H1 (cell line): ENCODE measurements around the gene FGD4. TPM values are rescaled to one million over a fixed set of nuclear protein-coding genes. Genes with fewer than 3 reads are reported as not detected.

Source experiments
- CTCF ChIA-PET: fragments of 300-600 bp; sonication (Branson Sonifier 250); formaldehyde crosslinking; loops from one replicate; lab custom pipeline; 2021; ENCODE audit not compliant: partially characterized antibody; lab: Charles Lee
- POLR2A ChIA-PET: fragments of 300-600 bp; sonication (Branson Sonifier 250); formaldehyde crosslinking; loops from one replicate; lab custom pipeline; 2021; ENCODE audit warnings: inconsistent platforms; ENCODE audit not compliant: partially characterized antibody; lab: Charles Lee
- DNase-seq, 2 experiments: peaks; one replicate each; pipeline versions ENCODE4 v3.0.0 to v3.0.0-alpha.2; 2010 to 2022; ENCODE audit warnings: low spot score in 2 of 2, low read depth in 1 of 2, mixed read lengths in 1 of 2
- FAIRE-seq: peaks from 2 replicates; lab custom pipeline; 2011; peaks lifted over from hg19 to GRCh38; lab: Jason Lieb, UNC
- H2AFZ ChIP-seq: 2 replicates; pipeline ENCODE4 v1.8.1; 2012; ENCODE audit warnings: low read length, inconsistent platforms
- H2AK5ac ChIP-seq: 2 replicates; pipeline ENCODE4 v1.6.1; 2013; ENCODE audit warnings: low read depth, low read length
- H2BK120ac ChIP-seq: replicated peaks from 2 replicates; pipeline ENCODE3; 2013; ENCODE audit warnings: low read depth, low read length, inconsistent platforms
- H2BK12ac ChIP-seq: 2 replicates; pipeline ENCODE4 v1.6.1; 2013; ENCODE audit warnings: low read depth, low read length
- H2BK15ac ChIP-seq: 2 replicates; pipeline ENCODE4 v1.6.1; 2013; ENCODE audit warnings: low read length
- H2BK20ac ChIP-seq: 2 replicates; pipeline ENCODE4 v1.6.1; 2013; ENCODE audit warnings: low read length
- H2BK5ac ChIP-seq: 2 replicates; pipeline ENCODE4 v1.6.1; 2013; ENCODE audit warnings: low read depth, low read length
- H3K14ac ChIP-seq: 2 replicates; pipeline ENCODE4 v1.6.1; 2013; ENCODE audit warnings: inconsistent platforms; ENCODE audit not compliant: insufficient read length
- H3K18ac ChIP-seq: 2 replicates; pipeline ENCODE4 v1.6.1; 2013; ENCODE audit warnings: low read length; ENCODE audit errors: extremely low read depth
- H3K23ac ChIP-seq: 2 replicates; pipeline ENCODE4 v1.6.1; 2013; ENCODE audit warnings: inconsistent platforms; ENCODE audit not compliant: insufficient read length
- H3K23me2 ChIP-seq: 2 replicates; pipeline ENCODE4 v1.6.1; 2013; ENCODE audit warnings: low read depth, low read length
- H3K27ac ChIP-seq: 2 replicates; pipeline ENCODE4 v1.6.1; 2011; ENCODE audit warnings: low read depth, low read length, inconsistent platforms
- H3K27me3 ChIP-seq, 4 experiments: replicated peaks in 1 of 4; 1 replicate in 1 of 4; 2 replicates in 3 of 4; pipeline versions ENCODE4 v1.6.1 to v1.8.1; 2011 to 2013; ENCODE audit warnings: low read length in 3 of 4, mild to moderate bottlenecking in 3 of 4, inconsistent platforms in 2 of 4, mixed read lengths in 2 of 4, moderate library complexity in 1 of 4; ENCODE audit not compliant: control insufficient read depth in 3 of 4, insufficient read depth in 3 of 4; ENCODE audit errors: extremely low read depth in 1 of 4
- H3K36me3 ChIP-seq, 4 experiments: 2 replicates each; pipeline versions ENCODE4 v1.6.1 to v1.8.1; 2011 to 2013; ENCODE audit warnings: mild to moderate bottlenecking in 4 of 4, low read length in 3 of 4, moderate library complexity in 2 of 4, control low read depth in 1 of 4, inconsistent platforms in 1 of 4; ENCODE audit not compliant: insufficient read depth in 4 of 4, control insufficient read depth in 2 of 4
- H3K4ac ChIP-seq: replicated peaks from 2 replicates; pipeline ENCODE3; 2013; ENCODE audit warnings: low read length, low read depth, mixed read lengths, inconsistent platforms; ENCODE audit not compliant: insufficient read length
- H3K4me1 ChIP-seq, 4 experiments: replicated peaks in 1 of 4; 1 replicate in 1 of 4; 2 replicates in 3 of 4; pipeline versions ENCODE4 v1.6.1 to v1.8.1; 2011 to 2013; ENCODE audit warnings: low read length in 3 of 4, inconsistent platforms in 2 of 4, mixed read lengths in 1 of 4; ENCODE audit not compliant: insufficient read depth in 4 of 4, control insufficient read depth in 3 of 4
- H3K4me2 ChIP-seq, 2 experiments: 2 replicates each; pipeline versions ENCODE4 v1.6.1 to v1.8.1; 2011 to 2013; ENCODE audit warnings: low read depth in 2 of 2, low read length in 2 of 2, control low read depth in 1 of 2, inconsistent platforms in 1 of 2, mild to moderate bottlenecking in 1 of 2; ENCODE audit not compliant: insufficient read depth in 1 of 2
- H3K4me3 ChIP-seq, 4 experiments: fragments of 200-600, 300-600 bp in 1 of 4; sonication (generic), shearing (Covaris generic), sonication (Bioruptor Twin) in 1 of 4; 2 replicates each; pipeline versions ENCODE4 v1.5.1 to v1.8.1; 2011 to 2016; ENCODE audit warnings: low read length in 4 of 4, low read depth in 3 of 4, control low read depth in 2 of 4, inconsistent platforms in 2 of 4, mild to moderate bottlenecking in 2 of 4, mixed read lengths in 1 of 4, moderate library complexity in 1 of 4; ENCODE audit not compliant: insufficient read depth in 2 of 4; ENCODE audit errors: extremely low read depth in 1 of 4
- H3K56ac ChIP-seq: replicated peaks from 2 replicates; pipeline ENCODE3; 2013; ENCODE audit warnings: low read depth, mild to moderate bottlenecking, mixed read lengths, low read length, inconsistent platforms; ENCODE audit not compliant: insufficient read length
- H3K79me1 ChIP-seq: 2 replicates; pipeline ENCODE4 v1.6.1; 2013; ENCODE audit warnings: low read depth, low read length, control low read depth
- H3K79me2 ChIP-seq, 2 experiments: 2 replicates each; pipeline versions ENCODE4 v1.6.1 to v1.8.1; 2012 to 2013; ENCODE audit warnings: low read length in 2 of 2, mild to moderate bottlenecking in 2 of 2, inconsistent platforms in 1 of 2; ENCODE audit not compliant: insufficient read depth in 2 of 2, control insufficient read depth in 1 of 2
- H3K9ac ChIP-seq, 4 experiments: replicated peaks in 1 of 4; 1 replicate in 1 of 4; 2 replicates in 3 of 4; pipeline versions ENCODE4 v1.6.1 to v1.8.1; 2011 to 2013; ENCODE audit warnings: low read depth in 3 of 4, low read length in 3 of 4, control low read depth in 2 of 4, mild to moderate bottlenecking in 2 of 4, moderate library complexity in 2 of 4, inconsistent platforms in 1 of 4; ENCODE audit errors: extremely low read depth in 1 of 4
- H3K9me3 ChIP-seq, 2 experiments: 2 replicates each; pipeline versions ENCODE4 v1.6.1 to v1.8.1; 2012 to 2013; ENCODE audit warnings: mild to moderate bottlenecking in 2 of 2, moderate library complexity in 2 of 2, control low read depth in 1 of 2, inconsistent platforms in 1 of 2, low read depth in 1 of 2, low read length in 1 of 2, mixed read lengths in 1 of 2; ENCODE audit not compliant: insufficient read depth in 2 of 2
- H4K20me1 ChIP-seq, 2 experiments: replicated peaks in 1 of 2; 2 replicates each; pipeline versions ENCODE3 to v1.8.1; 2011 to 2013; ENCODE audit warnings: inconsistent platforms in 2 of 2, low read length in 2 of 2, mild to moderate bottlenecking in 1 of 2; ENCODE audit not compliant: insufficient read depth in 2 of 2, control insufficient read depth in 1 of 2
- H4K5ac ChIP-seq: 2 replicates; pipeline ENCODE4 v1.6.1; 2013; ENCODE audit warnings: low read length, low read depth, mixed read lengths, inconsistent platforms; ENCODE audit not compliant: insufficient read length
- H4K8ac ChIP-seq: 2 replicates; pipeline ENCODE4 v1.8.0; 2013; ENCODE audit warnings: mild to moderate bottlenecking, moderate library complexity, low read length, inconsistent platforms; ENCODE audit not compliant: insufficient read depth; ENCODE audit errors: extremely low read depth
- H4K91ac ChIP-seq: replicated peaks from 2 replicates; pipeline ENCODE3; 2013; ENCODE audit warnings: low read length, mixed read lengths, inconsistent platforms; ENCODE audit not compliant: insufficient read length
- EGR1 ChIP-seq: IDR thresholded peaks from 2 replicates; pipeline ENCODE4 v1.6.1; 2011; ENCODE audit warnings: low read depth, low read length, borderline replicate concordance
- HDAC6 ChIP-seq: IDR thresholded peaks from one replicate; pipeline ENCODE4 v1.7.1; 2012; ENCODE audit warnings: low read depth, mild to moderate bottlenecking, inconsistent platforms, low read length, moderate library complexity
- JUN ChIP-seq: IDR thresholded peaks from 2 replicates; pipeline ENCODE4 v1.6.1; 2011; ENCODE audit warnings: low read depth, mild to moderate bottlenecking, improper control_type of control experiment, low read length
- JUND ChIP-seq: IDR thresholded peaks from 2 replicates; pipeline ENCODE4 v1.6.1; 2011; ENCODE audit warnings: mild to moderate bottlenecking, improper control_type of control experiment, low read length
- MAFK ChIP-seq: IDR thresholded peaks from 2 replicates; pipeline ENCODE4 v1.6.1; 2012; ENCODE audit warnings: low read depth, mild to moderate bottlenecking, improper control_type of control experiment, low read length
- NRF1 ChIP-seq: IDR thresholded peaks from 2 replicates; pipeline ENCODE4 v1.6.1; 2011; ENCODE audit warnings: mild to moderate bottlenecking, low read depth, low read length, improper control_type of control experiment
- RXRA ChIP-seq: IDR thresholded peaks from 2 replicates; pipeline ENCODE4 v1.6.1; 2011; ENCODE audit warnings: low read depth, mild to moderate bottlenecking, low read length, moderate library complexity; ENCODE audit not compliant: insufficient read depth
- SIRT6 ChIP-seq: IDR thresholded peaks from one replicate; pipeline ENCODE4 v1.7.1; 2012; ENCODE audit warnings: low read length, inconsistent platforms
- SIX5 ChIP-seq: IDR thresholded peaks from 2 replicates; pipeline ENCODE4 v1.6.1; 2011; ENCODE audit warnings: mild to moderate bottlenecking, low read depth, low read length
- SP2 ChIP-seq: IDR thresholded peaks from 2 replicates; pipeline ENCODE4 v1.6.1; 2012; ENCODE audit warnings: mild to moderate bottlenecking, low read length, inconsistent platforms
- SUZ12 ChIP-seq: fragments of 200-600 bp; sonication (generic); IDR thresholded peaks from 2 replicates; pipeline ENCODE4 v1.6.1; 2012; ENCODE audit warnings: mild to moderate bottlenecking, inconsistent platforms, low read length, moderate library complexity, mixed read lengths
- TEAD4 ChIP-seq: IDR thresholded peaks from 2 replicates; pipeline ENCODE4 v1.6.1; 2012; ENCODE audit warnings: low read depth, low read length, inconsistent platforms, mixed read lengths
- WGBS, 2 experiments: shearing (Covaris generic) in 1 of 2; methylation state at CpG; one replicate each; pipeline versions ENCODE4 v1.1.6 to v1.1.7; 2013 to 2015; ENCODE audit warnings: low lambda C conversion rate in 2 of 2, mixed read lengths in 2 of 2, inconsistent platforms in 1 of 2, low coverage in 1 of 2, missing lambda C conversion rate in 1 of 2; ENCODE audit not compliant: insufficient replicate concordance in 2 of 2, insufficient coverage in 1 of 2, insufficient read length in 1 of 2; ENCODE audit errors: extremely low coverage in 1 of 2, missing lambda C conversion rate in 1 of 2; 5-methylcytosine and 5-hydroxymethylcytosine counted together
- polyA plus RNA-seq, 7 experiments: library from polyadenylated mRNA; depleted of rRNA in 3 of 7; stranded (reverse) in 5 of 7; unstranded in 2 of 7; fragments of >200 nt in 5 of 7; fragments of 200-250 nt in 2 of 7; gene quantifications; 1 replicate in 5 of 7; 2 replicates in 1 of 7; 4 replicates in 1 of 7; pipeline versions ENCODE4 v1.2.1 to v1.2.3, GENCODE V29; 2011 to 2013; ENCODE audit warnings: missing spikeins in 2 of 7, mixed read lengths in 2 of 7
- total RNA-seq: library from RNA; stranded (reverse); fragmentation: NEBNext Ultra II Directional; extraction: Animal tissue kit (Norgen Biotek cat#: 25700); gene quantifications from 2 replicates; pipeline ENCODE4 v1.2.1, GENCODE V29; 2021

FGD4 gene
- total and polyA plus RNA-seq, 2 of the 8 experiments (the other 6 are each of a cell fraction or from before 2014, with no cell fraction given): 8.5 to 48.2 TPM

DNA sequence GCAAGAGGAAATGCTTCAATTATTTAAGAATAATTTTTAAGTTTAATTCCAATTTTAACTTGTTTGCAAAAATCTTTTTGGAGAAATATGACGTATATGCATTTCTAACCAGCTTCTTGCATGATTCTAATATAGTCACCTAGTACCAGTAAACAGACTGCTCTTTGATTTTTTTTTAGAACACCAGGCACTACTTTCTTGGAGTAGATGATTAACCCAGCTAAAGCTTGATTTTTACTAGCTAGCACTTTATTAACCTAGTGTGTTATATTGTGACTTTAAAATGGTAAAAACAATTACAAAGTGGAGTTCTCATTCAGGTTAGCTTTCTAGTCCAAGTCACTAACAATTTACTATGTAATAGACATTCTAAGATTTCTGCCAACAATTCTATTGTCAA lies 32.6 kb upstream of the FGD4 start:
- no peak for FAIRE-seq

More for the DNA sequence above, 32.6 kb upstream of the FGD4 start:
- Histone ChIP-seq H2AK5ac (no peak overlapping the region), H3K27ac (no peak overlapping the region), H3K4me1 (peaks cover 0 to 9% (median 4%) of the 10 kb centered on the region in 4 experiments; a peak in 4 of 7 replicates), H3K4me2 (no peak overlapping the region), H4K5ac (no peak overlapping the region), H4K91ac (no peak overlapping the region), H3K79me2 (no peaks in the 10 kb centered on the region), H3K56ac (no peak overlapping the region), H3K9me3 (no peaks in the 10 kb centered on the region), H4K20me1 (no peaks in the 10 kb centered on the region), H3K14ac (no peak overlapping the region), H3K18ac (no peak overlapping the region), H2BK120ac (no peak overlapping the region), H2BK15ac (no peak overlapping the region), H3K9ac (no peak overlapping the region), H3K23ac (no peak overlapping the region), H3K4me3 (no peak overlapping the region), H2BK20ac (no peak overlapping the region), H3K79me1 (no peaks in the 10 kb centered on the region), H2BK12ac (no peak overlapping the region), H3K4ac (no peak overlapping the region), H3K27me3 (no peaks in the 10 kb centered on the region), H3K23me2 (peaks cover 2% of the 10 kb centered on the region; the same call in 1 of the 2 replicates), H3K36me3 (no peaks in the 10 kb centered on the region), H2BK5ac (no peak overlapping the region), H4K8ac (no peak overlapping the region), H2AFZ (no peak overlapping the region)
- DNase-seq: no peak
- WGBS, 2 experiments: 93% methylated on average over 1 of the region's 1 CpG; no CpG with 5 or more reads in 1 of the 2 experiments
- TF ChIP-seq JUND (no peak), EGR1 (no peak), MAFK (no peak), SUZ12 (no peak), SP2 (no peak), SIX5 (no peak), TEAD4 (no peak), HDAC6 (no peak), JUN (no peak), NRF1 (no peak), SIRT6 (no peak), RXRA (no peak)
- ChIA-PET CTCF (interaction anchor here (0.6 to 4.8 kb wide), 16 partner anchors 9 to 714 kb away, joined by 3 to 39 read pairs (median 4); no protein-coding TSS in a partner anchor), POLR2A (interaction anchor here (0.7 to 1.5 kb wide), 4 partner anchors 9 to 306 kb away, joined by 3 to 4 read pairs (median 3); no protein-coding TSS in a partner anchor)
